VCaP (cell line): ENCODE data around the gene CTBP2.

Source experiments
- H3K27ac ChIP-seq: fragments of 450-650 bp; 2 replicates; pipeline ENCODE4 v1.5.1; 2017
- TF ChIP-seq, protein P1 (sequence below): fragments of 450-650 bp; conservative IDR thresholded peaks from 2 replicates; pipeline ENCODE4 v1.5.1; 2017; ENCODE audit warnings: mild to moderate bottlenecking, moderate library complexity

Gene CTBP2

DNA sequence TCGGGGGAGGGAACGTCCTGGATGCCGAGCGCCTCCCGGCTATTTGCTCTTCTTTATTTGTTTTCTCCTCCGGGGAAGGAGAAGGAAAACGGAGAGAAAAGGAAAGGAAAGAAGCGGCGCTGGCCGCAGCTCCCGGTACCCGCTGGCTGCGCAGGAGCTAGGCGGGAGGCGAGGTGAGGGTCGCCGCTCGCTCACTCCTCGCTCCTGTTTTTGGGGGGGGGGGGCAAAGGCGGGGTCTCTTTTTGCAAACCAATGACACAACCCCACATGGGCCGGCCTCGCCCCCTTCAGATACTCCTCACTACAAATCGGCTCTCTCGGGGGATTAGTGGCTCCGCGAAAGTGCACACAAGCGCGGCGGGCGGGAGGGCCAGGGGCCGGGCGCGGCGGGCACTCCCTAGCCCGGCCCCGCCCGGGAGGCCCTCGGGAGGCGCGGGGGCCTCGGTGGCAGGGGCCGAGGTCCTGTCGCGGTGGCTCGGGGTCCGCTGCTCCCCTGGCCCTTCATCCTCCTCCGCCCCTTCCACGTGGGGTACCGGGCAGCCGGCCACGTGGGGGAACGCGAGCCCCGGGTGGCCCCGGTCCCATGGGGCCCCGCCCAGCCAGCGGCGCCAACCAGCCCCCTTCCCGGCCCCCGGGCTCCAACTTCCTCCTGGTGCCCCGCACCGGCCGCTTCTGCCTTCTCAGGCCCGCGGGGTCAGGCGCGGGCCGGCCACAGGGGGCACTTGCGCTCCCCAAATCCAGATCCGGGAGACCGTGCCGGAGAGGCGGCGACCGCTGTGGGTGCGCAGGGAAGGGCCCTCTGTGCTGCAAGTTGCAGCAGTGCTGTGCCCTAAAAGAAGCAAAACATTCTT, 718 bp upstream of the CTBP2 start:
- peak overlapping the region; percentile 99 for H3K27ac ChIP-seq
- TF ChIP-seq, protein P1, sequence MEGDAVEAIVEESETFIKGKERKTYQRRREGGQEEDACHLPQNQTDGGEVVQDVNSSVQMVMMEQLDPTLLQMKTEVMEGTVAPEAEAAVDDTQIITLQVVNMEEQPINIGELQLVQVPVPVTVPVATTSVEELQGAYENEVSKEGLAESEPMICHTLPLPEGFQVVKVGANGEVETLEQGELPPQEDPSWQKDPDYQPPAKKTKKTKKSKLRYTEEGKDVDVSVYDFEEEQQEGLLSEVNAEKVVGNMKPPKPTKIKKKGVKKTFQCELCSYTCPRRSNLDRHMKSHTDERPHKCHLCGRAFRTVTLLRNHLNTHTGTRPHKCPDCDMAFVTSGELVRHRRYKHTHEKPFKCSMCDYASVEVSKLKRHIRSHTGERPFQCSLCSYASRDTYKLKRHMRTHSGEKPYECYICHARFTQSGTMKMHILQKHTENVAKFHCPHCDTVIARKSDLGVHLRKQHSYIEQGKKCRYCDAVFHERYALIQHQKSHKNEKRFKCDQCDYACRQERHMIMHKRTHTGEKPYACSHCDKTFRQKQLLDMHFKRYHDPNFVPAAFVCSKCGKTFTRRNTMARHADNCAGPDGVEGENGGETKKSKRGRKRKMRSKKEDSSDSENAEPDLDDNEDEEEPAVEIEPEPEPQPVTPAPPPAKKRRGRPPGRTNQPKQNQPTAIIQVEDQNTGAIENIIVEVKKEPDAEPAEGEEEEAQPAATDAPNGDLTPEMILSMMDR: peak; percentile 45

DNA sequence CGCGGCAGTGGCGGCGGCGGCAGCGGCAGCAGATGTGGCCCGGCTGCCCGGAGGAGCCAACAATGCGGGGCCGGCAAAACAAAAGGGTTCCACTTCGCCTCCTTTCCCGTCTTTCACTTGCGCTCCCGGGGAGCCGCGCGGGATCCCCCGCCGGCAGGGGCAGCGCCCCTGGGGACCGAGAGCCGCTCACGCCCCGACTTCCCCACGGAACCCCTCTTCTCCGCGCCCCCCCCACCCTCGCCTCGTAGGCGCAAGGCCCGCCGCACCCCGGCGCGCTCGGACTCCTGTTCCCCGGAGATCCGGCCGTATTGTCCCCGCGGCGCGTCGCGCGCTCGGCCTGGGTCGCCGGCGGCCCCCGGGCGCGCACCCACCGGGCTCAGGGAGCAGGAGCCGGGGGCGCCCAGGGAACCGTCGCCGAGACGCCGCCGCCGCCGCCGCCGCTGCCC, 854 bp downstream of the CTBP2 start:
- H3K27ac ChIP-seq: peak overlapping the region; percentile 99
- TF ChIP-seq, protein P1: no peak

DNA sequence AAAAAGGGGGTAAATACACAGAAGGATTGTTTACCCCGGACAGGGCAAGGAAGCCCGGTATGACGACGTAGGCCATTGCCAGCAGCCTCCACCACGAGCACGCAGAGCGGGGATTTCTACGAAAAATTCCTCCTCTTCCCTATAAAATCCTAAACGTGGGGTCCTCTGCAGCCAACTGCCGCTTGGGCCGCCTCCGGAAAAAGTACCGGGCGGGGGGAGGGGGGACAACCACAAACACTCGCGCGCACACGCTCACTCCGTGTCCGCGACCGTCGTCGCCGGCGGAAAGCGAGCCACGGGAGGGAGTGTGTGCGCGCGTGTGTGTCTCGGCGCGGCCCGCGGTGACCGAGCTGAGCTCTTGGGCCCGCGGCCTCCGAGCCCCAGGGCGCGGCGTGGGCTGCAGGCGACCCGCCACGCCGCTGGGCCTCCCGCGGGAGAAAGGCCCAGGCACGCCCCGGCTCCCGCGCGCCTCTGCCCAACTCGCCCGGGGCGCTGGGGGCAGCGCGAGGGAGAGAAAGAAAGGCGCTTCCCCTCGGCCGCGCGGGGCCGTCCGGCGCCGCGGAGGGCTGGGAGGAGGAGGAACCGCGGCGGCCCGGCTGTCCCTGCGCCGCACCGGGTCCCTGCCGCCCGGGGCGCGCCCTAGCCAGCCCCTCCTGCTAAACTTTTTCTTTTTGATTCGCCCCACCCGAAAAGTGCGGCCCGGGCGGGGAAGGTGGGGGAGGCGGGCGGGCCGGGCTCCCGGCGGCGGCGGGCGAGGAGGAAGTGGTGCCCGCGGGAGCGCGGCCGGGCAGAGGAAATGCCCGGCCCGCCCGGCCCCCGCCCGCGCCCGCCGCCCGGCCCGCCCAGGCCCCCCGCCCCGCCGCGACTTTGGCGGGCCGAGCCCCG, 1.5 kb downstream of the CTBP2 start:
- TF ChIP-seq, protein P1: no peak
- peak overlapping the region; percentile 99 for H3K27ac ChIP-seq

DNA sequence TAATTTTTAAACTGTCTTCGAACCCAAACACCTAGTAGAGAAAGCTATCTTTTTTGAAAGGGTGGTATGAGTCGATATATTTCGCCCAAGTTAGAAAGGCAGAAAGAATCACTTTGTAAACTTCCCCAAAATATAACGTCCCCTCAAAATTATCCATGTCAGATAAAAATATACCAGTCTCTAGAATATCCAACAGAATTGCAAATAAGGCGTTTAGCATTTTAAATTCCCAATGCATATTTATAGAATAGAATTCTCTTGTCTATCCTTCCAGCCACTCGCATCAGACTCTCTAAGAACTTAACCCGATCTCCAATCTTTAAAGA, 2.1 kb downstream of the CTBP2 start:
- TF ChIP-seq, protein P1: no peak
- peak overlapping the region; percentile 99 for H3K27ac ChIP-seq

DNA sequence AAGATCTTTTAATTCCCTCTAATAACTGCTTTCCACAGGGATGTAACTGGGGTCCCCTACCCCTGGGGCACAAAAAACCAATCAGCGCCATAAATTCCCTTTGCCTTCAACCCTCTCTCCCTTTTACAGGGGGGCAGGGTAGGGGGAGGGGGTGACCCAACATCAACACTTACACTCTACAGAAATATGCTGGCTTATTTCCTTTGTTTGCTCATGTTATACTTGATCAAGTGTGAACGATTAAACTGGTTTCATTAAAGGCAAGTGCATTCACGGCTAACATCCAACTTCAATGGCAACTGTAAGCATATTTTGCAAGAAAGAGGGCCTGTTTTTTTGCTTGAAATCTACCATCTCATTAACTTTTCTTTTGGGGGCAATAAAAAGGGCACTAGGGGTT, 2.9 kb downstream of the CTBP2 start:
- TF ChIP-seq, protein P1: no peak
- H3K27ac ChIP-seq: peak overlapping the region; percentile 99

DNA sequence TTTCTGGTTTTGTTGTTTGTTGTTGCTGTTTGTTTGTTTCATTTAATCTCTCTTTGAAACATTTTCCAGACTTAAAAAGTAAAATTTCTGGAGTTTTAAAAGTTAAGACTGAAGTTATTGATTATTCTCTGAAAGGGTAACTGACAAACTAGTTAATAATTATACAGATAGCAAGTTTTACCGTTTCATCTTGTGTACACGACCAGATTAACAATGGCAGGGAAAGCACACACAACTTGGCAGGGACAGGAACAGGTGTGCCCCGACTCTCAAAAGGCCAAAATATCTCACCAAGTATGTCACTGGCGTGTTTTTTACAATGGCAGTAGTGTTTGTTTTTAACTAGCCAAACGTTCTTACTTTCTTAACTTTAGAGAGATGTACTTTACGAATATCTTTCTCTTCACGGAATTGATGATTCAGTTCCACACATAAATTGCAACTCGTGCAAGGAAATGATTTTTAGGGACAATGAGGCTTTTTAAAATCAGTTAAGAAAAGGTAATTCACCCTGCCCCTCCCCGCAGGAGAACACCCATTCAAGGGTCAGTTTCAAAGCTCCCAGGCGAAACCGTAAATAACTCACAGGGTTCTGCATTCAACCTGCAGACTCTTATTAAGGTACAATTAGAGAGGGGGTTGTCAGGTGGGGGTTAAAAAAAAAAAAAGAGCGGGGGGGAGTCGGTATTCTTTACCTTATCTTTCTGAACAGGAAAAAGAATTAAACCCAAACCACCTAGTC, 3.5 kb downstream of the CTBP2 start:
- TF ChIP-seq, protein P1: no peak
- peak overlapping the region; percentile 99 for H3K27ac ChIP-seq

- H3K27ac ChIP-seq: peak overlapping the region; percentile 99
- TF ChIP-seq, protein P1: no peak
These were observed 4.2 kb downstream of the CTBP2 start for GRCh38 chr10:125156196-125156595.
